Stimulated activated CD4-positive, alpha-beta T cell treated with anti-CD3 and anti-CD28 coated beads, Interleukin-2, amount 100 ng/mL, for 24 hours (primary cell): ENCODE data around the gene POLR3E.
A peak's percentile ranks its signal among the peaks of the same experiment; 100 is the strongest.

Experiments used
- DNase-seq, 2 donors: peaks; one replicate each; pipeline ENCODE4 v3.0.0-alpha.2; 2020

The POLR3E gene

GRCh38 chr16:22369221-22369811 is 72.1 kb downstream of the POLR3E start:
- DNase-seq: no peak

- DNase-seq: no peak
Measured at GRCh38 chr16:22370038-22370820, 73.0 kb downstream of the POLR3E start.

GRCh38 chr16:22372882-22373661 is 75.9 kb downstream of the POLR3E start:
- no peak for DNase-seq

GRCh38 chr16:22373662-22374310 is 76.6 kb downstream of the POLR3E start:
- peak; percentile 50 to 60 for DNase-seq

GRCh38 chr16:22374311-22375116 is 77.3 kb downstream of the POLR3E start, which contains the start of gene CDR2:
Gene CDR2, minus strand, starts transcription at chr16:22374619. Its CDS starts 310 bp downstream, at chr16:22374309.
- peak; percentile 97 to 98 for DNase-seq

GRCh38 chr16:22375117-22375962 is 78.1 kb downstream of the POLR3E start:
- DNase-seq: no peak

- no peak for DNase-seq
Measured at GRCh38 chr16:22375963-22376640, 78.9 kb downstream of the POLR3E start.

GRCh38 chr16:22379656-22380055 is 82.4 kb downstream of the POLR3E start:
- no peak for DNase-seq

- no peak for DNase-seq
Measured at GRCh38 chr16:22380529-22380928, 83.3 kb downstream of the POLR3E start.

GRCh38 chr16:22381392-22381791 is 84.2 kb downstream of the POLR3E start:
- no peak for DNase-seq

- no peak for DNase-seq
Measured at GRCh38 chr16:22383827-22384226, 86.6 kb downstream of the POLR3E start.
